ENCODE data around the gene PCNX2. TPM values are rescaled to one million over a fixed set of nuclear protein-coding genes. Genes with fewer than 3 reads are reported as not detected.

The PCNX2 gene
- total RNA-seq, 1 donor from 2014 or later: 5.5 TPM

- DNase-seq (ENCODE audit: extremely low read depth, low read depth, low spot score): no peak
Observed at GRCh38 chr1:232992227-232992626, 303.3 kb downstream of the PCNX2 start.

GRCh38 chr1:232991238-232991637 is 304.3 kb downstream of the PCNX2 start:
- no peak for DNase-seq (ENCODE audit: extremely low read depth, low read depth, low spot score)

GRCh38 chr1:232990176-232991128 is 305.1 kb downstream of the PCNX2 start:
- no peak for DNase-seq (ENCODE audit: extremely low read depth, low read depth, low spot score)

- DNase-seq (ENCODE audit: extremely low read depth, low read depth, low spot score): no peak
Observed at GRCh38 chr1:232988572-232989040, 306.9 kb downstream of the PCNX2 start.

- DNase-seq (ENCODE audit: extremely low read depth, low read depth, low spot score): no peak
Observed at GRCh38 chr1:232987774-232988140, 307.8 kb downstream of the PCNX2 start.

GRCh38 chr1:232987046-232987773 is 308.3 kb downstream of the PCNX2 start:
- DNase-seq (ENCODE audit: extremely low read depth, low read depth, low spot score): no peak

GRCh38 chr1:232986527-232986922 is 309.0 kb downstream of the PCNX2 start:
- no peak for DNase-seq (ENCODE audit: extremely low read depth, low read depth, low spot score)

- DNase-seq (ENCODE audit: extremely low read depth, low read depth, low spot score): no peak
Observed at GRCh38 chr1:232985882-232986526, 309.5 kb downstream of the PCNX2 start.

- DNase-seq (ENCODE audit: extremely low read depth, low read depth, low spot score): no peak
Observed at GRCh38 chr1:232984577-232985425, 310.7 kb downstream of the PCNX2 start.

- no peak for DNase-seq (ENCODE audit: extremely low read depth, low read depth, low spot score)
Observed at GRCh38 chr1:232983817-232984567, 311.5 kb downstream of the PCNX2 start.

GRCh38 chr1:232983375-232983774 is 312.1 kb downstream of the PCNX2 start:
- no peak for DNase-seq (ENCODE audit: extremely low read depth, low read depth, low spot score)

- no peak for DNase-seq (ENCODE audit: extremely low read depth, low read depth, low spot score)
Observed at GRCh38 chr1:232982238-232982944, 313.1 kb downstream of the PCNX2 start.

GRCh38 chr1:232980986-232981560 is 314.5 kb downstream of the PCNX2 start:
- no peak for DNase-seq (ENCODE audit: extremely low read depth, low read depth, low spot score)

GRCh38 chr1:232980355-232980978 is 315.1 kb downstream of the PCNX2 start:
- DNase-seq (ENCODE audit: extremely low read depth, low read depth, low spot score): no peak

GRCh38 chr1:232979558-232979957 is 316.0 kb downstream of the PCNX2 start:
- no peak for DNase-seq (ENCODE audit: extremely low read depth, low read depth, low spot score)

GRCh38 chr1:232978815-232979214 is 316.7 kb downstream of the PCNX2 start:
- no peak for DNase-seq (ENCODE audit: extremely low read depth, low read depth, low spot score)

- no peak for DNase-seq (ENCODE audit: extremely low read depth, low read depth, low spot score)
Observed at GRCh38 chr1:232978091-232978634, 317.4 kb downstream of the PCNX2 start.

- no peak for DNase-seq (ENCODE audit: extremely low read depth, low read depth, low spot score)
Observed at GRCh38 chr1:232974971-232975370, 320.6 kb downstream of the PCNX2 start.
